ENCODE results near the gene ETFA. TPM values are rescaled to one million over a fixed set of nuclear protein-coding genes. Genes with fewer than 3 reads are reported as not detected.

ETFA gene
- total RNA-seq, 1 donor from 2014 or later = 81.2 TPM

DNA sequence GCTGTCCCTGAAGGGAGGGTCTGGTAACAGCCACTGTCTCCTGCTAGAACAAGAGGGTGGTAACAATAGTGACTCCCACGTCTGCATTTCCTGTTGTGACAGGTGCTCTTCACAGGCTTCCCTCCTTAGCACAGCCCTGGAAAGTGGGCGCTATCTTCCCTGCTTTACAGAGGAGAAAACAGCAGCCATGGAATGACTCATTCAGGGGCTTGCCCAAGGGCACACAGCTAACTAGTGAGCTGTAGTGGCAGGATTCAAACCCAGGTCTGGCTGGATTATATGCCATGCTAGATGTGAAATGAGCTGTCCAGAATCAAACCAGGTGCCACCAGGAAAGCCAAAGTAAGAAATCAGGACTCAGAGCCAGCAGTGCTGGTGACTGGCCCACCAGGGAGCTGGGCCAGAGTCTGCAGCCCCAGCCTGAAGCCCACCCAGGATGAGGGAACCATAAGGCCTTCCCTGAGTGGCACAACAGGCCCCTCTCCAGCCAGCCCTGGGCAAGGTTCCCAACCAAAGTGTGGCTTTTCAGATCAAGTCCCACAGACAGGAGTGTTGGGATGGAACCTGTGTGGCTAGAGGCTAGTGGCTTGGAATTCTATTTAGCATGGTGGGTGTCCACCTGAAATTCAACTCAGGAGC is 102.4 kb downstream of the ETFA start:
- no peaks in the 10 kb centered on the region for H3K9me3 ChIP-seq
- H3K27ac ChIP-seq = no peak overlapping the region
- DNase-seq (no peak), ATAC-seq (no peak)
- no peaks in the 10 kb centered on the region for H3K4me1 ChIP-seq
- H3K27me3 ChIP-seq (ENCODE audit: low read depth) = no peaks in the 10 kb centered on the region
- H3K4me3 ChIP-seq = no peak overlapping the region
- peaks cover 51% of the 10 kb centered on the region for H3K36me3 ChIP-seq
- intact Hi-C loops (cut with DNase I) = no loop called here
- TF ChIP-seq, protein P1, sequence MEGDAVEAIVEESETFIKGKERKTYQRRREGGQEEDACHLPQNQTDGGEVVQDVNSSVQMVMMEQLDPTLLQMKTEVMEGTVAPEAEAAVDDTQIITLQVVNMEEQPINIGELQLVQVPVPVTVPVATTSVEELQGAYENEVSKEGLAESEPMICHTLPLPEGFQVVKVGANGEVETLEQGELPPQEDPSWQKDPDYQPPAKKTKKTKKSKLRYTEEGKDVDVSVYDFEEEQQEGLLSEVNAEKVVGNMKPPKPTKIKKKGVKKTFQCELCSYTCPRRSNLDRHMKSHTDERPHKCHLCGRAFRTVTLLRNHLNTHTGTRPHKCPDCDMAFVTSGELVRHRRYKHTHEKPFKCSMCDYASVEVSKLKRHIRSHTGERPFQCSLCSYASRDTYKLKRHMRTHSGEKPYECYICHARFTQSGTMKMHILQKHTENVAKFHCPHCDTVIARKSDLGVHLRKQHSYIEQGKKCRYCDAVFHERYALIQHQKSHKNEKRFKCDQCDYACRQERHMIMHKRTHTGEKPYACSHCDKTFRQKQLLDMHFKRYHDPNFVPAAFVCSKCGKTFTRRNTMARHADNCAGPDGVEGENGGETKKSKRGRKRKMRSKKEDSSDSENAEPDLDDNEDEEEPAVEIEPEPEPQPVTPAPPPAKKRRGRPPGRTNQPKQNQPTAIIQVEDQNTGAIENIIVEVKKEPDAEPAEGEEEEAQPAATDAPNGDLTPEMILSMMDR (IDR thresholded peaks at IDR 0.05) = no peak

DNA sequence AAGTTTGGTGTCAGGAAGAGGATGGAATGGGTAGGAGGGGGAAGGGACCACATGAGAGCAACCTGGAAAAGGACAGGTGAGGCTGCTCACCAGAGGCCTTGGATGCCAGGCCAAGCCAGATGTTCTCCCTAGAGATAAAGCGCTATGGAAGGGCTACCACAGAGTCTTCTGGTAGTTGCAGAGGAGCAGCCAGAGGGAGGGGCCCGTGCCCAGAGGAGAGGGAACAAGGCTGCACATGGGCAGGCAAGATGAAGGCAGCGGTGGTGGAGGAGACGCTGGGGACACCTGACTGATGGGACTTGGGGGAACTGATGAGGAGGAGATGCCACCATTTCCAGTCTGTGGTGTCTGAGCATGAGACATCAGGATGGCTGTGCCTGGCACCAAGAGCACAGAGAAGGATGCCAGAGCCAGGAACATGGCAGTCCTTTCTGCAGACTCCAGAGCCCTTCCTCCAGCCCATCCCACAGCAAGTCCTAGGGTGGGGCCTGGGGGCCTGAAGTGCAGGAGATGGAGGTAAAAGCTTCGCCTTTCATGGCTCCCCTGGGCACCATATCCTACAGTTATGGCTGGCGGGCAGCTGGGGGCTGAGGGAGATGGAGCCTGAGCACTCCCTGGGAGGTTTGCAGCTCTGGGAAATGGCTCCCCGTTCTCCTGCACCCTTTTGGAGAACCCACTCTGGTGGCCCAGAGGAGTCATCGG is 103.0 kb downstream of the ETFA start:
- no peaks in the 10 kb centered on the region for H3K9me3 ChIP-seq
- no peaks in the 10 kb centered on the region for H3K27me3 ChIP-seq (ENCODE audit: low read depth)
- H3K4me1 ChIP-seq = no peaks in the 10 kb centered on the region
- DNase-seq (no peak), ATAC-seq (no peak)
- no peak overlapping the region for H3K27ac ChIP-seq
- TF ChIP-seq, protein P1 (IDR thresholded peaks at IDR 0.05) = no peak
- intact Hi-C loops (cut with DNase I) = no loop called here
- peaks cover 44% of the 10 kb centered on the region for H3K36me3 ChIP-seq
- no peak overlapping the region for H3K4me3 ChIP-seq

DNA sequence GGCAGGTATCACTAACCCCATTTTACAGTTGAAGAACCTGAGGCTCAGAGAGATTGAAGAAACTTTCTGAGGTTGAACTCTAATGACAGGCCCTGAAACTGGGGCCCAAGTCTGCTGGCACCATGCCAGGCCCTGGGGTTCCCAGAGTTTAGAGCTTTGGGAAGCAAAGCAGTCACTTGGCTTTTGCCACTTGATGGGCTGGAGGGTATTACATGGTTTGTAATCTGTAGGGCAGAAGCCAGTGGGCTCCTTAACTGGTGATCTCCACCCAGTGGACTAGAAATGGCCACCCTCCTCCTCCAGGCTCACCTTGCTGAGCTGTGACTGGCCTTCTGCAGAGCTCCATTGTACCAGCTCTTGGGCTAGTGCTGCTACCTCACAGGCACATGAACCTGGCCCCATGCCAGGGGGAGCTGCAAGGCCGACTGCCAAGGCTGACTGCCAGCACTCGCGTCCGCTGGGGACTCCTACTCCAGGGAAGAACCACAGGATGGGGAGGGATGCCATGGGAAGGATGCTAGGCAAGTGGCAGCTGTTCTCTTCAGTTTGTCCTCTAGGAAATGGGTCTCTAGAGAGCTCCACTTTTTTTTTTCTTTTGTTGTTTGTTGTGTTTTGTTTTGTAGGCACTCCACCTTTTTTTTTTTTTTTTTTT is 104.8 kb downstream of the ETFA start:
- Histone ChIP-seq H3K27me3 (ENCODE audit: low read depth) (no peaks in the 10 kb centered on the region), H3K27ac (no peak overlapping the region), H3K4me1 (no peaks in the 10 kb centered on the region), H3K9me3 (no peaks in the 10 kb centered on the region), H3K4me3 (no peak overlapping the region), H3K36me3 (peaks cover 28% of the 10 kb centered on the region)
- DNase-seq (peak; percentile 74), ATAC-seq (no peak)
- intact Hi-C loops (cut with DNase I) = no loop called here
- TF ChIP-seq, protein P1 (IDR thresholded peaks at IDR 0.05) = no peak

DNA sequence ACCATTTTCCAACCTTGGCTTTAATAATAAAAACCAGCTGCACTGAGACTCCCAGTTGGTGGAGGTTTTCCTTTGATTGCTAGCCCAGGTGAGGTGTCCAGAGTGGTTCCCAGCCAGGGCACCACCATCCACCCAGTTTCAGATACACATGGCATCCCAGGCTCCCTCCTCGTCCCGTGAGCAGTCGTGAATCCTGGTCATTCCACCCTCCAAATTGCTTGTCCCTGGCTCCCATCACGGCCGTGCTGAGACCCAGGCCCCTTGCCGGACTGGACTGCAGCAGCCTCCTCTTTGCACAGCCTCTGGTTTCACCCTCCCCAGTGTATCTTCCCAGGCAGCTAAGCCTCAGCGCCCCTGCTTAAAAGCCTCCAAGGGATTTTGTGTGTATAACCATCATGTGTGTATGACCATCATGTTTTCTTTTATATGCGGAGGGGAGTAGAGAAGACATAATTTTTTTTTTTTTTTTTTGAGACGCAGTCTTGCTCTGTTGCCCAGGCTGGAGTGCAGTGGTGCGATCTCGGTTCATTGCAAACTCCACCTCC is 106.3 kb downstream of the ETFA start:
- Histone ChIP-seq H3K36me3 (peaks cover 16% of the 10 kb centered on the region), H3K4me3 (no peak overlapping the region), H3K4me1 (no peaks in the 10 kb centered on the region), H3K27ac (no peak overlapping the region), H3K9me3 (no peaks in the 10 kb centered on the region), H3K27me3 (ENCODE audit: low read depth) (no peaks in the 10 kb centered on the region)
- TF ChIP-seq, protein P1 (IDR thresholded peaks at IDR 0.05) = no peak
- DNase-seq (no peak), ATAC-seq (no peak)
- intact Hi-C loops (cut with DNase I) = no loop called here

DNA sequence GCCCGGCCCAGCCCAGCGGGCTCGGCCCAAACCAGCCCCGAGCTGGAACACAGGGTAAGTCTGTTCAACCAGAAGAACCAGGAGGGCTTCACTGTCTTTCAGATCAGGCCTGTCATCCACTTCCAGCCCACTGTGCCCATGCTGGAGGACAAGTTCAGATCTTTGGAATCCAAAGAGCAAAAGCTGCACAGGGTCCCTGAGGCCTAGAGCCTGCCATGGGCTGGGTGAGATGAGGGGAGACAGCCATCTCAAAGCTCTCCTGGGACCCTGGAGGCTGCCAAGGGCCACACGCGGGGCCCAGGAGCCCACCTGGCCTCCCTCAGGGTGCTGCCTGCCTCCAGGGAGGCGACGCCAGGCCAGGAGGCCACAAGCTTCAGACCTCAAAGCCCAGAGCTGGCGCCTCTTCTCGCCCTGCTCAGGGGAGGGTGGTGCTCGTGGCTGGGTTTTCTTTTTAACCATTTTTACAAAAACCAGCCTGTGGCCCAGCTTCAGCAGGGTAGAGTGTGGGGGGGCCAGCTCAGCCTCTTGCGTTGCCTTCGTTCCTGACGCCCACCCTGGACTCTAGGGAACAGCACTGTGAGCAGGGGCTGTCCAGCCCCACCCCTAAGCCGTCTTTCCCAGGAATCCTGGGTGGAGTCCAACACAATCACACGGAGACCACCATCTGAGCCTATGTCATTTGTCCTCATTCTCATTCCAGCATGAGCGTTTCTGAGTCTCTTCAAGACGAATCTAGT is 107.0 kb downstream of the ETFA start:
- intact Hi-C loops (cut with DNase I) = no loop called here
- peak in 1 of 2 donors; percentile 5 for ATAC-seq

More for the DNA sequence above, 107.0 kb downstream of the ETFA start:
- TF ChIP-seq, protein P1 (IDR thresholded peaks at IDR 0.05) = no peak
- no peaks in the 10 kb centered on the region for H3K27me3 ChIP-seq (ENCODE audit: low read depth)
- H3K4me1 ChIP-seq = no peaks in the 10 kb centered on the region
- no peak for DNase-seq
- H3K36me3 ChIP-seq = peaks cover 16% of the 10 kb centered on the region
- no peak overlapping the region for H3K27ac ChIP-seq
- H3K9me3 ChIP-seq = no peaks in the 10 kb centered on the region
- no peak overlapping the region for H3K4me3 ChIP-seq

Data from lower lobe of right lung (tissue), 2 donors.